Activated T-cell treated with anti-CD3 and anti-CD28 coated beads, Interleukin-2, amount 50 U/mL, for 48 hours (primary cell): Measurements from ENCODE around the gene CCSER2.
A peak's percentile ranks its signal among the peaks of the same experiment; 100 is the strongest.
"Not testable (repeated sequence)": the region's sequence is repeated elsewhere in the genome, so short reads cannot be mapped to it uniquely, and the experiment has no call there.

Experiments
- DNase-seq, 2 experiments: peaks; one replicate each; pipeline ENCODE4 v3.0.0-alpha.2; 2020

The CCSER2 gene

DNA sequence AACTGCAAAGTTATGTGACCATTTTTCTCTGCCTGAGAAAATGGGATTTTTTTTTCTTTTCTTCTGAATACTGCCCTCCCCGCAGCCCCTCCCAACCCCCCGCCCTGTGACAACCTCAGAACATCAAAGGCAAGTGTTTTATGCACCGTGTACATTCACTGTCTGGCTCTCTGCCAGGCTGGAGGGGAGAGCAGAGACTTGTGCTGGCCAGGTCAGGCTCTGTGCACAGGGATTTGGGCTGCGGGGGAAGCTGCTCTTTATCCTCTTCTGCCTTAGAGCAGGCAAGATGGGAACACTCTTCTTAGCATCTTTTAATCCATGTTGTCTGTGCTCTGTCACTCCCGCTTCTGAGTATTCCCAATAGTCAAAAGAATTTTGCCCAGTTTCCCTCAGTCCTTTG lies 195.1 kb downstream of the CCSER2 start:
- DNase-seq: no peak

DNA sequence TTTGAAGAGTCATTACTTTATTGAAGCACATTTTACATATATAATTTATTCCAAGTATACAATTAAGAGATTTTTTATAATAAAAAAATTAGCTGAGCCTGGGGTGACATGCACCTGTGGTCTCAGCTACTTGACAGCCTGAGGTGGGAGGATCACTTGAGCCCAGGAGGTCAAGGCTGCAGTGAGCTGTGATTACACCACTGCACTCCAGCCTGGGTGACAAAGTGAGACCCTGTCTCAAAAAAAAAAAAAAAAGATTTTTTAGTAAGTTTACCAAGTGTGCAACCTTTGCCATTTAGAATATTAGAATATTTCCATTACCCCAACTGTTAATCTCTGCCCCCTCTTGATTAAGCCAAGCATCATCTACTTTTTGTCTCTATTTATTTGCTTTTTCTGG lies 196.0 kb downstream of the CCSER2 start:
- no peak for DNase-seq

DNA sequence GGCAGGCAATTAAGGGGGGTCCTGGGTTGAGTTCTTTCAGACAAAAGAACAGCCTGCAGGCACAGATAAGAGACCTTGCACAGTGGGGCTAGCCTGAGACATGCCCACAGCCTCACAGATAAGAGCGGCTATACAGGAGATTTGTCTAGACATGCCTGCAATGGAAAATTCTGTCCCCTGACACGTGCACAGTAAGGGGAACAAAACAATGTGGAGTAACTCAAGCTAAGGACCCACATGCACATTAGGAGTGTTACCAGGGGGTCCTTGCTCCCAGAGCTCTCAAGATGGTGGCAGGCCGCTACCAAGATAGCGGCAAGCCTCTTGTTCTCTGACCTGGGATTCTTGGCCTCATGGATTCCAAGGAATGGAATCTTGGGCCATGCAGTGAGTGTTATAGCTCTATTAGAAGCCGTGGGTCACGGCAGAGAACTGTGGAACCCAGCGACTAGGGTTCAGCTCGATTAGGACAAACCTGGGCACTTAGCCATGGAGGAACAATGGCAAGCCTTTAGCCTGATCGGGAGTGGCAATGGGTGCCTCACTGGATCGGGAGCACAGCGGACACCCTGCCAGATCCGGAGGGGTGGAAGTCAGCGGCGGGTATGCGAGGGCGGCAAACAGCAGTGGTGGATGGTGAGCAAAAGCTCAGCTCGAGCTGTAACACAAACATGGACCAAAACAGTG lies 196.9 kb downstream of the CCSER2 start:
- DNase-seq: no peak

DNA sequence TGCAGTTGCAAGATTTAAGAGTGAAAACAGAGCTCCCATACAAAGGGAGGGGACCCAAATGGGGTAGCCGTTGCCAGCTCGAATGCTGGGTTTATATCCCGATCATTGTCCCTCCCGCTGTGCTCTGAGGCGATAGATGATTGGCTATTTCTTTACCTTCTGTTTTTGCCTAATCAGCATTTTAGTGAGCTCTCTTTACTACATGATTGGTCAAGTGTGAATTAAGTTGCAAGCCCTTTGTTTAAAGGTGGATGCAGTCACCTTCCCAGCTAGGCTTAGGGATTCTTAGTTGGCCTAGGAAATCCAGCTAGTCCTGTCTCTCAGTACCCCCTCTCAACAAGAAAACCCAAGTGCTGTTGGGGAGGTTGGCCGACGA lies 197.4 kb downstream of the CCSER2 start:
- not testable (repeated sequence) for DNase-seq

DNA sequence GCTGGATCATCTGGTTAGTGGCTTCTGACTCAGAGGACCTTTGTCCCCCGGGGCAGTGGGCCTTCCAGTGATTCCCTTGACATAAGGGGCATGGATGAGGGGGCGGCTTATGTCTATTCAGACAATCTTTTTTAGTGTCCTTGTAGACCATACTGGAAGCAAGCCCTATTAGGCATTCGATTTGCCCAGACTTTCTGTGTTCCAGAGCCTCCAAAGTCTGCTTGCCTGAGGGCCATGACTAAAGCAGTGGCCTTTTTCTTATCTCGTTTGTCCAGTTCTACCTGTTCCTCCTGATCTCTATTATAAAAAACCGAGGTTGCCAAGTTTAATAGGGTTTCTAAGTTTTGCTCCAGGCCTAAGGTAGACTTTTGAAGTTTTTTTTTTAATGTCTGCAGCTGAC lies 199.0 kb downstream of the CCSER2 start:
- not testable (repeated sequence) for DNase-seq

DNA sequence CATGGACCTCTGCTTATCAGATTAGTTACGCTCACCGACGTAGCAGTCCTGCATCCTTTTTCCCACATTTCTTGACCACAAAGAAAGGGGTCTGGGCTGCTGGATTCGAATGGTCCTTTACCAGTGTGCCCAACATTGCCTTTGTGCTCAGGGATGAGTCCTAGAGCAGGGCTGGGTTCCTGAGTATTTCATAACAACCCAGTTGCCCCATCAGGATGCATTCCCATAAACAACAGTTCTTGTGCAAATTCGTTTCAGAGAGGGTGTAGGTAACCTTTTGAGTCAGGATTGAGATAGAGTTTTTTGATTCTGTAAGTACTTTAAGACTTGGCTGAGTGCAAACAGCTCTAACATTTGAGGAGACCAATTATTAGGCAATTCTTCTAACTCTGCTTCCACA lies 200.1 kb downstream of the CCSER2 start:
- DNase-seq: not testable (repeated sequence)

DNA sequence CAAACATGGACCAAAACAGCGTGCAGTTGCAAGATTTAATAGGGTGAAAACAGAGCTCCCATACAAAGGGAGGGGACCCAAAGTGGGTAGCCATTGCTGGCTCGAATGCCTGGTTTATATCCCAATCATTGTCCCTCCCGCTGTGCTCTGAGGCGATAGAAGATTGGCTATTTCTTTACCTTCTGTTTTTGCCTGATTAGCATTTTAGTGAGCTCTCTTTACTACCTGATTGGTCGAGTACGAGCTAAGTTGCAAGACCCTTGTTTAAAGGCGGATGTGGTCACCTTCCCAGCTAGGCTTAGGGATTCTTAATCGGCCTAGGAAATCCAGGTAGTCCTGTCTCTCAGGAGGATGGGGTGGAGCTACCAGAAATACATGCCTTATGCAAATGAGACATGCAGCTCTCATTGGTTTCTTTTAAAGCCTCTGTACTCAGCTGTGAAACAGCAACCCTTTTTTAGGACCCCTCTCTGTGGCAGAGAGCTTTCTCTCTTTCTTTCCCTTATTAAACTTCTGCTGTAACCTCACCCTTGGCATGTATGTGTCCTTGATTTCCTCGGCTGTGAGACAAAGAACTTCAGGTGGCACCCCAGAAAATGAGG lies 202.4 kb downstream of the CCSER2 start:
- no peak for DNase-seq

DNA sequence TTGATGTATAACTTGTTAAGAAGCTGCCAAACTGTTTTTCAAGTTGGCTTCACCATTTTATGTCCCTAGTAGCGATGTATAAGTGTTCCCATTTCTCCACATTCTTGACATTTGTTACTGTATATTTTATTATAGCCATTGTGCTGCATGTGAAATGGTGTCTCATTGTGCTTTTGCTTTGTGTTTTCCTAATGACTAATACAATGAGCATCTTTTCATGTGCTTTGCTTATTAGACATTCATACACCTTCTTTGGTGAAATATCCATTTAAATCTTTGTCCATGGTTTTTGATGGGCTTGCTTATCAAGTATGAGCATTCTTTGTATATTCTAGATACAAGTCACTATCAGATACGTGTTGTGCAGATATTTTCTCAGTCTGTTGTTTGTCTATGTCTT lies 203.0 kb downstream of the CCSER2 start:
- no peak for DNase-seq

DNA sequence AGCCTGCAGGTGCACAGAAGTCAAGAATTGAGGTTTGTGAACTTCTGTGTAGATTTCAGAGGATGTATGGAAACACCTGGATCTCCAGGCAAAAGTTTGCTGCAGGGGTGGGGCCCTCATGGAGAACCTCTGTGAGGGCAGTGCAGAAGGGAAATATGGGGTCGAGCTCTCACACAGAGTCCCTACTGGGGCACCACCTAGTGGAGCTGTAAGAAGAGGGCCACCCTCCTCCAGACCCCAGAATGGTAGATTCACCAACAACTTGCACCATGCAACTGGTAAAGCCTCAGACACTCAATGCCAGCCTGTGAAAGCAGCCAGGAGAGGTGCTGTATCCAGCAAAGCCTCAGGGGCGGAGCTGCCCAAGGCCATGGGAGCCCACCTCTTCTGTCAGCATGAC lies 205.8 kb downstream of the CCSER2 start:
- DNase-seq: peak in 1 of 2 experiments; percentile 35

DNA sequence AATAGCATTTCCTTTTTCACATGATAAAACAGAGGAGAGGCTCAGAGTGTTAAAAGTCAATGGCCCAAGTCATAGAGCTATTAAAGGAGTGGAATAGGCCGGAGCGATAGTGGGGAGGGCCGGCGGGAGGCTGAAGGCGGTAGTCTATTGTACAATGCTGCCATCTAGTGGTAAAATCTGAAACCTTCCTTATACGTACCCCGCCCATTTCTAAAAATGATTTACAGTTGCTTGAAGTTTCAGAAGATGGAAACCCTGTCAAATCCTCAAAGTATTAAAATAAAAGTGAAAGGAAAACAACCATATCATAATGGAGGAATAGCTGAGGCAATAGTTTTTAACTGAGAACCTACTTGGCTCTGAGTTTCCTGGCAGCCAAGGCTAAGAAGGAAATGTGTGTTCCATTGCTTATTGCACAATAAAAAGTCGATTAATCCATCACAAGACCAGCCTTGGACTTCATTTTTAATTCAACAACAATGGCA lies 209.1 kb downstream of the CCSER2 start:
- DNase-seq: peak in 1 of 2 experiments; percentile 42

DNA sequence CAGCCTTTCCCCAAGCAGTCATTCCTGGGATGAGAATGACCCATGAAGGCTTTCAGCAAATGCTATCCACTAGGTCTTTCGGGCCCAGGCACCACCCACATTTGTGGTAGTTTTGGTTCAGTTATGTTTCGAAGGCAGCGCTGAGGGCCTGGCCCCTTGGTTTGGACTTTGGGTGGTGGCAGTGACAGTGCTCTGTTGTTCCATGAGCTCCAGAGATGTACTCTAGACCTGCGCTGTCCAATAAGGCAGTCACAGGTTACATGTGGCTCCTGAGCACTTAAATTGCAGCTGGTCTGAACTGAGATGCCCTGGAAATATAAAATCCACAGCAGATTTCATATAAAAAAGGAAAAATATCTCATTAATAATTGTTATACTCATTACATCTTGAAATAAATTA lies 209.6 kb downstream of the CCSER2 start:
- no peak for DNase-seq

DNA sequence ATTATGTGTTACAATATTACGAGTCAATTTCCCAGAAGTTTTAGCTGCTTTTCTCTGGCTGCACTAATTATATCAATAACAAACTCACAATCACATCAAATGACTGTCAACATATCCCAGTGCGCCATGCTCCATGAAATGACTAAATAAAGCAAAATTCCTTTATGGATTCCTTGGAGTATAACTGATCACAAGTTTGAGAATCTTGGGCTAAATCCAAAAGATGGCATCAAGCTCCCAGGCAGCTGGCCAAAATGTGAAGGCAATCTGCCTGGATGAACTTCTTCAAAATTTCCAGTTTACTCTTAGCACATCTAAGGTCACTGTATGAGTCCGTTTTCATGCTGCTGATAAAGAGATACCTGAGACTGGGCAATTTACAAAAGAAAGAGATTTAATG lies 210.8 kb downstream of the CCSER2 start:
- DNase-seq: no peak

DNA sequence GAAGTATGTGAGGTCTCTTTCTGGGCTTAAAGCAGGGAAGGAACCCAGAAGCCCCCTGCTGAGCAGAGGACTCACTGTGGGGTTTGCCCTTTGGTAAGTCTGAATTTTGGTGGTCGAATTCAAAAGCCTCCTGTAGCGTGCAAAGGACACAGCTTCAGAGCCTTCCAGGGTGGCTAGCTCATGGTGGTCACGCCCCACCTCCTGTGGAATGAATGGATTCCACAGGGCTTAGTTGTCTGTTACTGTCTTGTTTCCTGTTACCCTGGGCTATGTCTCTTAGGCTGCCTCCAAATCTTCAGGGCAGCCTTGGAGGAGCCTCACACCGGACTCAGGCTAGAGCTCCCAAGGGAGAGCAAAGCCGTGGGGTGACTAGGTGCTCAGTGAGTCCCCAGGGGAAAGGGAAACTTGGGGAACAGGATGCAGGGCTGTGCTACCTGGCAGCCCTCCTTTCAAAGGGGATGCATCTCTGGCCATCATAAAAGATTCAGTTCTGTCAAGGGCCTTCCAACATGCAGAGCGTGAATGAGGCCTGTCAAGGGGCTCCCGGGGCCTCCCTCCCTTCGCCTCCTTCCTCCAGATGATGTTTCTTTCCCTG lies 211.7 kb downstream of the CCSER2 start:
- DNase-seq: no peak

DNA sequence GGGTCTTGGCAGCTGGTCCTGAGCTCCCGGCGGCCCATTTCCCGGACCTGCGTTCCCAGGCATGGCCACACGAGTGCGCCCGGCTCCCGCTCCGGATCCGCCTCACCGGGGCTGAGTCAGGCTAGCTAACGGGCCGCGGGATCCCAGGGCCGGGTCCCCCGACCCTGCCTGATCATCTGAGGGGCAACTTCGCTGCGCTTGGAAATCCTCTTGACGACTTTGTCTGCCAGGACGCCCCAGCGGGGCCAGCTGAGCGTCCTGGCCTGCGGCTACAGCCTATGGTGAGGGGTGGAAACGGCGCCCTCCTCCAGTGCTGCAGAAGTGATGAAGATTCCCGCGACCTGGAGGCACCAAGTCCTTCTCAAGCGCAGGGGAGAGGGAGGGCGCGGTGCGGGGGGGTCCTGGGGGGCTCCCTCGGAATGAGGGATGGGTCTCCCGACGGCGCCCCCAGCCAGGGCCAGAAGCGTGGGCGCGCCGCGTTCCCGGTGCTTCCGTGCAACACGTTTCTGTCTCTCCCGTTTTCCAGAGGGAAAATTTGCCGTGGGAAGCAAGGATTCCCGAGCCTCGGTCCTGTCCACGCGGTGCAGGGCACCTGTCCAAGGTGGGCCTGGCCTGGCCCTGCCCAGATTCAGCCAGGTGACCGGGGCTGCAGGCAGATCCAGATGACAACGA lies 212.4 kb downstream of the CCSER2 start:
- DNase-seq: peak; percentile 84 to 87

DNA sequence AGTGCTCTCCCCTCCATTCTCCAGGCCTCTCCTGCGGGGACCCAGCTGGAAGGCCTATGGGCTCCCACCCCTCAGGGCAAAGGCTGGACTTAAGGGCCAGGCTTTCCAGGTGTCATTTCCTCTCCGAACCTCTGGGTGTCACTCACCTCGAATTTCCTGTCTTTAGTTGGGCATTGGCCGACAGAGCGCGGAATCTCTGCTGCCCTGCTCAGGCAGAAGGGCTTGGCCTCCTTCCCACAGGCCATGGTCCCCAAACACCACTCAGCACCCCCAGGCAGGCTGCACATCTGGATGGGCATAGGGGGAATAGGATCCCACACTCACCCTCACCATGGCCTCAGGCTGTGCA lies 212.9 kb downstream of the CCSER2 start:
- DNase-seq: no peak

DNA sequence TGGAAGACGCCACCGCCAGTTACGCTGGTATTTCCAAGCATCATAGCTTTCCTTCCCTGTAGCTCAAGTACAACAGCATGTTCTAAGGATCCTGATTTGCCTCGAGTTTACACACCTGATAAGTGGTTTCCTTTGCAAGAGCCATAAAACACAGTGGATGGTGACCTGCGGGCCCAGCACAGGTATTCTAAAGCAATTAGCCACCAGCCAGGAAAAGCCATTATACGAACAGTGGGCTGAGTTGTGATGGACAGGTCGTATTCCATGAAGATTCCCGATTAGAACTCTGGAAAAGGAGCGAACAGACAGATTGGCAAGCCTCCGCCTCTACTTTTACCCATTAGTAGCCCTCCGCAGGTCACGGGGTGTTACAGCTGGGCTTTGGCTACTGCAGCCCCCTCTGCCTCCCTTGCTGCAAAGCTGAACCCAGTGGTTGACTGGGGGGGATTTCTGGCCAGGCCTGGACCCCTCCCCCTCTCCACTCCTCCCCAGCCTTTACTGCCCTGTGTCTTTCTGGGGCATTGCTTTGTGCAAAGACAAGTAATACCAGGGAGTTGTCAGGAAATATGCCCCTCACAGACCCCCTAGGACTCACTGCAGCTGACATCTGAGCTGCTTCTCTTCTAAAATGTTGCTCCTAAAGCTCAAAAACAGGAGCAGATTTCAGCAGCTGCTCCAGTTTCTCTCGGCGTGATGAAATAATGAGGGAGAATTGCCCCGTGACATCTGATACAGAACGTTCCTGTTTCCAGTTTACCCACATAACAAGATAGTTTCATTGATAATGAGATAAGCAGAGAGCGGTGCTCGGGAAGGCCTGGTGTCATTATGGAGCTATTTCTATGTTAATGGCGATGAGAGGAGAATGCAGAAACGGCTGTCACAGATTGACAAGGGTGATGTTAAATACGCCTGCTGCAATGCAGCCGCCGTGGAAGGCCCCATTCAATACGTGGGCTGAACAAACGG lies 214.4 kb downstream of the CCSER2 start:
- no peak for DNase-seq

DNA sequence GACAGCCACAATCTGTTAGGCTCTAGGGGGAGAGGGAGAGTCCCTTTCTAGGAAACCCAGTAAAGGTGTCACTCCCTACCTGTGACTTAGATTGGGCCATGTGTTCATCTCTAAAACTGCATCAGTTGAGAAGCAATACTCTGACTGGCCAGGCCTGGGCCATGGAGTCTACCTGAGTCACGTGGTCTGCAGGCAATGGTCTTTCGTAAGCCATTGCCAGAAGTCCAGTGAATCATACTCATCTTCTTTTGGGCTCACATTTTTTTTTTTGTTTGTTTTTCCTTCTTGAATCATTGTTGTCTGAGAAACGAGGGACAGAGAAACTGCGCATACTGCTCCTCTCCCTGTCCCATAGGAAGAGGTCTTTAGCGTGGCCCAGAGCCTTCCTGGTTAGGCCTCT lies 215.6 kb downstream of the CCSER2 start:
- no peak for DNase-seq

DNA sequence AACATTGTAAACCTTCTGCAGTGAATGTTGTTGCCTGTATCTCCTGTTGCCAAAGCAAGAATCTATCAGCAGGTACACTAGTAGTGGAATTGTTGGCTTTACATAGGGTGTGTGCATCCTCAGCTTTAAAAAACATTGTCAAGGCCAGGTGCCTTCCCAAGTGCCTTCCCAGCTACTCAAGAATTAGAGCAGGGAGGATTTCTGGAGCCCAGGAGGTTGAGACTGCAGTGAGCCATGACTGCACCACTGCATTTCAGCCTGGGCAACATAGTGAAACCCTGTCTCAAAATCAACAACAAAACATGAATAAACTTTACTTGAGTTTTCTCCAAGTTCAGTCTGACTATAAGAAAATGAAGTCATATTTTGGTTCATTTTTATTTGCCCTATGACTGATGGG lies 217.3 kb downstream of the CCSER2 start:
- no peak for DNase-seq

DNA sequence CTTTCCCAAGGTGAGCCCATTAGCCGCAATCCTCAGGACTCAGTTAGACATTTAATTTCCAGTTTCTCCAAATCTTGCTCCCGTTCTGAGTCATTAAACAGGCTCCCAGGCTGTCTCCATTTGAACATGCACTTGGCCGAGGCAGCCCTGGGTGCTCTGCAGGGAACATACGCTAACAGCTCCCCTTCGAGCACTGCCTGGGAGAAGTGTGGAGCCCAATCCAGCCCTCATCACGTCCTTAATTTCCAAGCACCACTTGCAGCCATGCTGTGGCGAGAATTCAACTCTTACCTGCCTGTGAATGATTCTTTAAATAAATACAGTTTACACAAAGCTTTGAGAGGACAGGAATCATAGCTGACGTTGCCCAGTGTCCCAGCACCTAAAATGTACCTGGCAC lies 218.2 kb downstream of the CCSER2 start:
- no peak for DNase-seq

DNA sequence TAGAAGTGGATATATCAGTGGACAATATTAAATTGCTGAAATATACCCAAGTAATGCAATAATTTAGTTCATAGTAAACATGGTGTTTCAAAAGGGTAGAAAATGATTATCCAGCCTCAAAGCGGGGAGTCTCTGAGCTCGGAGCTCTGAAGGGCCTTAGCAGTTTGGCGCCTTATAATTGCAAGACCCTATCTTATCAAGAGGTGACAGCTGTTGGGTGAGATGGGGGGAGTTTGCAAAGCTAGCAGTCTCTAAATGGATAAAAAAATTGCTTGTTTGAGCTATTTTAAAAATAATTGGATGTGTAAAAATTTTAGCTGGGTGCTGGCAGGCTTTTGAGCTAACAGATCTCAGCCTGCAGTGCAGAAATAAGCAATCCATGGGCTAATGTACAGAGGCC lies 219.2 kb downstream of the CCSER2 start:
- no peak for DNase-seq

DNA sequence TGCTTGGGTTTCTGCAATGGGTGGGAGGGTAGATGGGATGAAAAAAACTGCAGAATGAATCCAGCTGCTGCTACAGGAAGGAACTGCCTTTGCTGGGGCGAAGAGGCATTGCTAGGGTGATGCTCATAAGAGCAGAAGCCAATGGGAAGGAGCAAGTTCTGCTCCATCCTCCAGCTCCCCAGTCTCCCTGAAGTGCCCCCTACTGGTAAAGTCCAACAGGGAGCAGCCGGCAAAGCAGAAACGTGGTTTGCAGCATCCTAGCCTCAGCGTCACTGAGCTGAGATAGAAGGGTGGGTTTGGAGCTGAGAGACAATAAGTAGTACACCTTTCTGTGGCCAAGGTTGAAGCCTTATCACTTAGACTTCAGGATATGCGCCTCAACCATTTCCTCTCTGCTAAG lies 220.5 kb downstream of the CCSER2 start:
- no peak for DNase-seq

DNA sequence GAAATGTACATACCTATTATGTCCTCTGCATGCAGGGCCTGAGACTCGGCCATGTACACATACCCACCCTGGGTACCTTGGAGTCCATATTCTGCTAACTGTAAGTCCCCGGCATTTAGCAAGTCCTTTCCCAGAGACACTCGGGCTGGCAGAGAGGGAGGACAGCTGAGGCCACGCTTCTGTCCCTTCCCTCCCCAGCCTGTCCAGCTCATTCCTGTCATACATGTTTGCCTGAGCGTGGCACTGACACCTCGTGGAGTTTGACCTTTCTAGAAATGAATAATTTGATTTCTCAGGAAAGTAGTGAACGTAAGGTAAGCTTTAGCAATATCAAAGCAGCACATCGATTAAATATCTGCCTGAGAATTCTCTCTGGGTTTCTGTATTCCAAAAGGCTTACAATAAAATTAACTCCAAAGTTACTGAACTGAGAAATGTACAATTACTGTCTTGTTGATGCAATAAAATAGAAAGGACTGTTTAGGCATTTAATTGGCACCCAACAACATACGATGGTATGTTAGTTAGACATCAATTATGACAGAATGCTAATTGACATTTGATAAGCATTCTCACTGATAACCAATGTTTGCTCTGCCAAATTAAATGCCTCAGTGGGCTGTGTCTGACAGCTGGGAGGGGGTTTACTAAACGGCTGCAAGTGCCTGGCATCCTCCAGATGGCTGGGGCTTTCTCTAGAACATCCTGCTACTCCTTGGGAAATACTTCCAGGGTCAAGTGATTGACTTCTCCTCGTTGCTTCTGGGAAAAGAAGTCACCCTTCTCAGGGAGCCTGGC lies 221.2 kb downstream of the CCSER2 start:
- DNase-seq: no peak
